OCI-LY7 (cell line): ENCODE results near the gene EGFR. TPM values are rescaled to one million over a fixed set of nuclear protein-coding genes. Genes with fewer than 3 reads are reported as not detected.
A peak's percentile ranks its signal among the peaks of the same experiment; 100 is the strongest.

ENCODE experiments used
- BruUV-seq: library from RNA; stranded (reverse); fragments of 400-500 nt; replicated peaks from 2 replicates; lab custom pipeline; 2021; lab: Mats Ljungman, UMichigan
- CTCF ChIA-PET: fragments of 300-600 bp; sonication (Branson Sonifier 250); formaldehyde crosslinking; loops from one replicate; lab custom pipeline; 2022; ENCODE audit warnings: antibody characterized with exemption; ENCODE audit not compliant: unreplicated experiment; lab: Charles Lee
- POLR2A ChIA-PET: fragments of 300-600 bp; sonication (Branson Sonifier 250); formaldehyde crosslinking; loops from one replicate; lab custom pipeline; 2022; ENCODE audit warnings: antibody characterized with exemption; lab: Charles Lee
- DNase-seq: peaks from one replicate; pipeline ENCODE4 v3.0.0-alpha.2; 2015; ENCODE audit warnings: low spot score
- H2AFZ ChIP-seq: fragments of 200-600 bp; sonication (generic), shearing (Covaris generic); 2 replicates; pipeline ENCODE4 v1.6.1; 2014; ENCODE audit warnings: mild to moderate bottlenecking, antibody characterized with exemption, low read length, moderate library complexity
- H3K27ac ChIP-seq: fragments of 200-600 bp; sonication (generic); 2 replicates; pipeline ENCODE4 v1.5.1; 2014; ENCODE audit warnings: mixed run types, low read depth, mild to moderate bottlenecking, moderate library complexity, low read length, inconsistent platforms; ENCODE audit not compliant: poor library complexity, severe bottlenecking
- H3K36me3 ChIP-seq: fragments of 200-600 bp; sonication (generic); 2 replicates; pipeline ENCODE4 v1.6.1; 2014; ENCODE audit warnings: mild to moderate bottlenecking, antibody characterized with exemption, low read length, moderate library complexity, mixed read lengths; ENCODE audit not compliant: insufficient read depth
- H3K4me1 ChIP-seq: fragments of 200-600 bp; sonication (generic); 2 replicates; pipeline ENCODE4 v1.5.1; 2014; ENCODE audit warnings: mild to moderate bottlenecking, low read length; ENCODE audit not compliant: insufficient read depth, poor library complexity, severe bottlenecking
- H3K4me2 ChIP-seq: fragments of 200-600 bp; sonication (generic); 2 replicates; pipeline ENCODE4 v1.6.1; 2014; ENCODE audit warnings: mild to moderate bottlenecking, low read length
- H3K4me3 ChIP-seq: fragments of 200-600 bp; sonication (generic); 2 replicates; pipeline ENCODE4 v1.5.1; 2014; ENCODE audit warnings: mild to moderate bottlenecking, low read depth, low read length; ENCODE audit not compliant: poor library complexity, severe bottlenecking
- H3K79me2 ChIP-seq: fragments of 200-600 bp; sonication (generic); 2 replicates; pipeline ENCODE4 v1.6.1; 2016; ENCODE audit warnings: low read depth, mild to moderate bottlenecking, low read length, moderate library complexity, mixed read lengths; ENCODE audit not compliant: insufficient read depth
- H3K9me2 ChIP-seq: fragments of 200-600 bp; sonication (generic); 2 replicates; pipeline ENCODE4 v1.6.1; 2016; ENCODE audit warnings: mild to moderate bottlenecking, low read length, mixed read lengths; ENCODE audit not compliant: insufficient read depth
- H3K9me3 ChIP-seq: fragments of 200-600 bp; sonication (generic); 2 replicates; pipeline ENCODE4 v1.6.1; 2014; ENCODE audit warnings: mild to moderate bottlenecking, mixed run types, low read length, mixed read lengths
- H4K20me1 ChIP-seq: fragments of 200-600 bp; sonication (generic); 2 replicates; pipeline ENCODE4 v1.6.1; 2014; ENCODE audit warnings: mild to moderate bottlenecking, antibody characterized with exemption, low read length, moderate library complexity, mixed read lengths; ENCODE audit not compliant: insufficient read depth
- CTCF ChIP-seq: fragments of 200-600 bp; sonication (generic); conservative IDR thresholded peaks from 2 replicates; pipeline ENCODE4 v1.5.1; 2014; ENCODE audit warnings: mild to moderate bottlenecking, antibody characterized with exemption, low read length, moderate library complexity, mixed read lengths
- EZH2phosphoT487 ChIP-seq: fragments of 200-600 bp; sonication (generic); IDR thresholded peaks from 2 replicates; pipeline ENCODE4 v1.6.1; 2018; ENCODE audit warnings: low read depth, borderline replicate concordance, mild to moderate bottlenecking, mixed run types, antibody characterized with exemption, low read length, moderate library complexity, mixed read lengths
- intact Hi-C: fragments of 100-400 bp; cut with micrococcal nuclease; formaldehyde crosslinking; loops from one replicate; pipeline ENCODE4 v1.10.0; 2022; ENCODE audit not compliant: unreplicated experiment
- total RNA-seq, 2 experiments: library from RNA; depleted of rRNA in 1 of 2; stranded (reverse); fragments of >200 nt in 1 of 2; shearing (Covaris generic) in 1 of 2; gene quantifications; 2 replicates each; pipeline ENCODE4 v1.2.3, GENCODE V29; 2014 to 2022

EGFR gene
- total RNA-seq, 2 experiments from 2014 or later: 0.27 TPM; not detected in 1

GRCh38 chr7:55128693-55129394 lies 110.0 kb downstream of the EGFR start:
- CTCF ChIA-PET: no interaction called here
- POLR2A ChIA-PET: interaction anchor here (1.0 to 1.3 kb wide), 2 partner anchors 9 to 423 kb away, joined by 3 read pairs; no protein-coding TSS in a partner anchor

GRCh38 chr7:55129541-55130394 lies 111.0 kb downstream of the EGFR start:
- Histone ChIP-seq H3K79me2 (no peaks in the 10 kb centered on the region), H3K4me2 (no peak overlapping the region), H3K4me1 (no peaks in the 10 kb centered on the region), H3K4me3 (no peak overlapping the region), H2AFZ (peak overlapping the region; percentile 3; the same call in 1 of the 2 replicates), H3K36me3 (no peaks in the 10 kb centered on the region), H4K20me1 (no peaks in the 10 kb centered on the region), H3K27ac (no peak overlapping the region), H3K9me2 (no peaks in the 10 kb centered on the region), H3K9me3 (no peaks in the 10 kb centered on the region)
- CTCF ChIA-PET: no interaction called here
- DNase-seq: no peak
- intact Hi-C loops: no loop called here
- no TSS peak for BruUV-seq
- TF ChIP-seq CTCF: no peak
- no peak for TF ChIP-seq EZH2phosphoT487
- POLR2A ChIA-PET: interaction anchor here (1.0 to 1.3 kb wide), 2 partner anchors 8 to 423 kb away, joined by 3 read pairs; no protein-coding TSS in a partner anchor

More at GRCh38 chr7:55128693-55129394, 110.0 kb downstream of the EGFR start:
- 0 out of 2 replicates have a peak overlapping the region, but pooled peaks have one; percentile 3 for H2AFZ ChIP-seq
- H4K20me1 ChIP-seq: no peaks in the 10 kb centered on the region
- H3K27ac ChIP-seq: no peak overlapping the region
- H3K79me2 ChIP-seq: no peaks in the 10 kb centered on the region
- H3K9me3 ChIP-seq: no peaks in the 10 kb centered on the region
- TF ChIP-seq CTCF (no peak), EZH2phosphoT487 (no peak)
- DNase-seq: no peak
- intact Hi-C loops: no loop called here
- no peaks in the 10 kb centered on the region for H3K36me3 ChIP-seq
- BruUV-seq: no TSS peak
- H3K4me2 ChIP-seq: no peak overlapping the region
- H3K9me2 ChIP-seq: no peaks in the 10 kb centered on the region
- H3K4me3 ChIP-seq: no peak overlapping the region
- no peaks in the 10 kb centered on the region for H3K4me1 ChIP-seq
